Adrenal gland (tissue), 5 donors: ENCODE data around the gene TRAK1.

Source experiments
- POLR2A ChIP-seq, 2 donors: fragments of 450-650 bp; IDR thresholded peaks; one replicate each; pipeline ENCODE4 v1.6.1; 2017; ENCODE audit warnings: antibody characterized with exemption in 2 of 2, mild to moderate bottlenecking in 2 of 2, moderate library complexity in 1 of 2
- TF ChIP-seq, protein P1 (sequence below), 6 experiments: fragments of 450-650 bp in 4 of 6; fragments of 200-600 bp in 2 of 6; sonication (generic) in 1 of 6; IDR thresholded peaks; 1 replicate in 5 of 6; 2 replicates in 1 of 6; pipeline versions ENCODE4 v1.5.1 to v1.8.0; 2016 to 2021; ENCODE audit warnings: antibody characterized with exemption in 6 of 6, mild to moderate bottlenecking in 2 of 6, moderate library complexity in 1 of 6
- donor health status: DM: no; HTN: no; CAD: no.

DNA sequence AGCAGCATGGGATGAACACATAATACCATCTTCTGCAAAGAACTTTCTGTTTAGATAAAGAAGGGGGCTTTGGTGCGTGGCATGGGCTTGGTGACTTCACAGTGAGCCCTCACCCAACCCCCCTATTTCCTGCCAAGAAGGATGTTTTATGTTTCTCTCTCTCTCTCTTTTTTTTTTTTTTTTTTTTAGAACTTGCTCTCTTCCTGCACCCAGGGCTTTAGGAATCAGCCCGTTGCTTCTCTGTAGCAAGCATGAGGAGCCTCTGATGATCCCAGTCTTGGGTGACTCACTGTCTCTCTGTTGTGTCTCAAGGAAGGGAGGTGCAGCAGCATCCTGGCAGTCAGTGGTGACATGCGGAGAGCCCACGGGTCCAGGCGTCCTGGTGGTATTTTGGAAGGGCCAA lies 125.8 kb downstream of the TRAK1 start:
- TF ChIP-seq, protein P1, sequence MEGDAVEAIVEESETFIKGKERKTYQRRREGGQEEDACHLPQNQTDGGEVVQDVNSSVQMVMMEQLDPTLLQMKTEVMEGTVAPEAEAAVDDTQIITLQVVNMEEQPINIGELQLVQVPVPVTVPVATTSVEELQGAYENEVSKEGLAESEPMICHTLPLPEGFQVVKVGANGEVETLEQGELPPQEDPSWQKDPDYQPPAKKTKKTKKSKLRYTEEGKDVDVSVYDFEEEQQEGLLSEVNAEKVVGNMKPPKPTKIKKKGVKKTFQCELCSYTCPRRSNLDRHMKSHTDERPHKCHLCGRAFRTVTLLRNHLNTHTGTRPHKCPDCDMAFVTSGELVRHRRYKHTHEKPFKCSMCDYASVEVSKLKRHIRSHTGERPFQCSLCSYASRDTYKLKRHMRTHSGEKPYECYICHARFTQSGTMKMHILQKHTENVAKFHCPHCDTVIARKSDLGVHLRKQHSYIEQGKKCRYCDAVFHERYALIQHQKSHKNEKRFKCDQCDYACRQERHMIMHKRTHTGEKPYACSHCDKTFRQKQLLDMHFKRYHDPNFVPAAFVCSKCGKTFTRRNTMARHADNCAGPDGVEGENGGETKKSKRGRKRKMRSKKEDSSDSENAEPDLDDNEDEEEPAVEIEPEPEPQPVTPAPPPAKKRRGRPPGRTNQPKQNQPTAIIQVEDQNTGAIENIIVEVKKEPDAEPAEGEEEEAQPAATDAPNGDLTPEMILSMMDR (IDR thresholded peaks at IDR 0.05) = no peak
- TF ChIP-seq POLR2A (IDR thresholded peaks at IDR 0.05) = no peak
